ENCODE data around the gene ASXL3.
A peak's percentile ranks its signal among the peaks of the same experiment; 100 is the strongest.

ASXL3 gene

GRCh38 chr18:33699372-33699771 is 121.4 kb downstream of the ASXL3 start:
- DNase-seq = no peak
- TF ChIP-seq POLR2A (IDR thresholded peaks at IDR 0.05; ENCODE audit: low read length) (no peak), GATA1 (IDR thresholded peaks at IDR 0.05; ENCODE audit: low read depth, low read length) (no peak)

- TF ChIP-seq GATA1 (IDR thresholded peaks at IDR 0.05; ENCODE audit: low read depth, low read length) (no peak), POLR2A (IDR thresholded peaks at IDR 0.05; ENCODE audit: low read length) (no peak)
- DNase-seq = no peak
Observed at GRCh38 chr18:33700513-33700976, 122.5 kb downstream of the ASXL3 start.

GRCh38 chr18:33702625-33703024 is 124.6 kb downstream of the ASXL3 start:
- no peak for DNase-seq
- TF ChIP-seq POLR2A (IDR thresholded peaks at IDR 0.05; ENCODE audit: low read length) = no peak

GRCh38 chr18:33706391-33706790 is 128.4 kb downstream of the ASXL3 start:
- DNase-seq = no peak
- no peak for TF ChIP-seq POLR2A (IDR thresholded peaks at IDR 0.05; ENCODE audit: low read length)
- TF ChIP-seq GATA1 (IDR thresholded peaks at IDR 0.05; ENCODE audit: low read depth, low read length) = no peak

- DNase-seq = no peak
- TF ChIP-seq GATA1 (IDR thresholded peaks at IDR 0.05; ENCODE audit: low read depth, low read length) (no peak), POLR2A (IDR thresholded peaks at IDR 0.05; ENCODE audit: low read length) (no peak)
Observed at GRCh38 chr18:33708876-33709275, 130.9 kb downstream of the ASXL3 start.

GRCh38 chr18:33710269-33710668 is 132.2 kb downstream of the ASXL3 start:
- no peak for DNase-seq
- no peak for TF ChIP-seq POLR2A (IDR thresholded peaks at IDR 0.05; ENCODE audit: low read length)
- no peak for TF ChIP-seq GATA1 (IDR thresholded peaks at IDR 0.05; ENCODE audit: low read depth, low read length)

GRCh38 chr18:33711514-33711913 is 133.5 kb downstream of the ASXL3 start:
- peak; percentile 80 to 96 for DNase-seq
- TF ChIP-seq GATA1 (IDR thresholded peaks at IDR 0.05; ENCODE audit: low read depth, low read length) (no peak), POLR2A (IDR thresholded peaks at IDR 0.05; ENCODE audit: low read length) (no peak)

GRCh38 chr18:33712719-33713118 is 134.7 kb downstream of the ASXL3 start:
- TF ChIP-seq GATA1 (IDR thresholded peaks at IDR 0.05; ENCODE audit: low read depth, low read length) (no peak), POLR2A (IDR thresholded peaks at IDR 0.05; ENCODE audit: low read length) (no peak)
- DNase-seq = no peak

GRCh38 chr18:33716061-33716683 is 138.2 kb downstream of the ASXL3 start:
- no peak for DNase-seq
- TF ChIP-seq POLR2A (IDR thresholded peaks at IDR 0.05; ENCODE audit: low read length) (no peak), GATA1 (IDR thresholded peaks at IDR 0.05; ENCODE audit: low read depth, low read length) (no peak)

- TF ChIP-seq POLR2A (IDR thresholded peaks at IDR 0.05; ENCODE audit: low read length) (no peak), GATA1 (IDR thresholded peaks at IDR 0.05; ENCODE audit: low read depth, low read length) (no peak)
- DNase-seq = no peak
Observed at GRCh38 chr18:33717339-33717738, 139.3 kb downstream of the ASXL3 start.

- DNase-seq = no peak
Observed at GRCh38 chr18:33720133-33720532, 142.1 kb downstream of the ASXL3 start.

GRCh38 chr18:33729556-33729955 is 151.5 kb downstream of the ASXL3 start:
- no peak for TF ChIP-seq GATA1 (IDR thresholded peaks at IDR 0.05; ENCODE audit: low read depth, low read length)
- no peak for TF ChIP-seq POLR2A (IDR thresholded peaks at IDR 0.05; ENCODE audit: low read length)
- no peak for DNase-seq

More at GRCh38 chr18:33720133-33720532, 142.1 kb downstream of the ASXL3 start:
- TF ChIP-seq POLR2A (IDR thresholded peaks at IDR 0.05; ENCODE audit: low read length) = no peak
- no peak for TF ChIP-seq GATA1 (IDR thresholded peaks at IDR 0.05; ENCODE audit: low read depth, low read length)

GRCh38 chr18:33733376-33733775 is 155.4 kb downstream of the ASXL3 start:
- no peak for DNase-seq
- TF ChIP-seq POLR2A (IDR thresholded peaks at IDR 0.05; ENCODE audit: low read length) = no peak
- no peak for TF ChIP-seq GATA1 (IDR thresholded peaks at IDR 0.05; ENCODE audit: low read depth, low read length)

GRCh38 chr18:33735428-33735827 is 157.4 kb downstream of the ASXL3 start:
- peak; percentile 67 to 86 for DNase-seq
- TF ChIP-seq GATA1 (IDR thresholded peaks at IDR 0.05; ENCODE audit: low read depth, low read length) (no peak), POLR2A (IDR thresholded peaks at IDR 0.05; ENCODE audit: low read length) (no peak)

GRCh38 chr18:33741760-33742159 is 163.7 kb downstream of the ASXL3 start:
- no peak for TF ChIP-seq GATA1 (IDR thresholded peaks at IDR 0.05; ENCODE audit: low read depth, low read length)
- no peak for TF ChIP-seq POLR2A (IDR thresholded peaks at IDR 0.05; ENCODE audit: low read length)
- DNase-seq = no peak

Measured in erythroblast (primary cell).